ENCODE results near the gene MGAT3. TPM values are rescaled to one million over a fixed set of nuclear protein-coding genes. Genes with fewer than 3 reads are reported as not detected.

MGAT3 gene
- total and polyA plus RNA-seq, 2 experiments from 2014 or later, result 7.0 to 20.0 TPM

DNA sequence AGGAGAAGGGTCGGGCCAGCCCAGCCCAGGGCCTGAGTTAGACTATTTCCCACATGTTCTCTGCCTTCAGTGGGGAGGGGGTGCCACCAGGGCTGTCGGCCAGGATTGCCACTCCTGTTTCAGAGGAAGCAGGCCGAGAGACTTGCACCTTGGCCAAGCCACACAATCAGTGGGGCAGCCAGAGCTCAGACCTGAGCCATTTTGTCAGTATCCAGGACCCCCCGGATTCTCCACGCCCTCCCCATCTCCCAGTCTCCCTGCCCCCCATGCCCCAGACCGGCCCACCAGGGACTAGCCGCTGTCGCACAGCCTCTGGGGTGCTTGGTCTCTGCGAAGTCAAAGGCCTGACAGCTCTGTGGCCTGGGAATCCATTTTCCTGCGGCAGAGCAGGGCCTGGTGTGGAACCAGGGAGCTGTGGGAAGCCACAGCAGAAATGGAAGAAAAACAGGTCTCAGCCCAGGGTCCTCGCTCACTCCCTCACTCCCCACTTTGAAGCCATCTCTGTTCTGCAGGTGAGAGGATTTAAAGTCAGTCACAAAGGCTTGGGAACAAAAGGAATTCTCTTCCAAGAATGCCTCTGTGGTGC is 25.5 kb upstream of the MGAT3 start:
- Histone ChIP-seq H3K4me3 (no peak overlapping the region), H3K4me2 (no peak overlapping the region), H3K9me3 (ENCODE audit: low read depth) (no peaks in the 10 kb centered on the region), H3K4me1 (ENCODE audit: insufficient read depth) (no peaks in the 10 kb centered on the region), H3K79me2 (no peaks in the 10 kb centered on the region), H3K27me3 (no peaks in the 10 kb centered on the region), H3K9me2 (replicated peaks; ENCODE audit: insufficient read depth) (no peaks in the 10 kb centered on the region), H3K36me3 (replicated peaks; ENCODE audit: insufficient read depth, low read depth) (no peaks in the 10 kb centered on the region), H2AFZ (no peak overlapping the region), H4K20me1 (ENCODE audit: insufficient read depth, poor library complexity, severe bottlenecking) (no peaks in the 10 kb centered on the region), H3K27ac (no peak overlapping the region)
- TF ChIP-seq, protein P1, sequence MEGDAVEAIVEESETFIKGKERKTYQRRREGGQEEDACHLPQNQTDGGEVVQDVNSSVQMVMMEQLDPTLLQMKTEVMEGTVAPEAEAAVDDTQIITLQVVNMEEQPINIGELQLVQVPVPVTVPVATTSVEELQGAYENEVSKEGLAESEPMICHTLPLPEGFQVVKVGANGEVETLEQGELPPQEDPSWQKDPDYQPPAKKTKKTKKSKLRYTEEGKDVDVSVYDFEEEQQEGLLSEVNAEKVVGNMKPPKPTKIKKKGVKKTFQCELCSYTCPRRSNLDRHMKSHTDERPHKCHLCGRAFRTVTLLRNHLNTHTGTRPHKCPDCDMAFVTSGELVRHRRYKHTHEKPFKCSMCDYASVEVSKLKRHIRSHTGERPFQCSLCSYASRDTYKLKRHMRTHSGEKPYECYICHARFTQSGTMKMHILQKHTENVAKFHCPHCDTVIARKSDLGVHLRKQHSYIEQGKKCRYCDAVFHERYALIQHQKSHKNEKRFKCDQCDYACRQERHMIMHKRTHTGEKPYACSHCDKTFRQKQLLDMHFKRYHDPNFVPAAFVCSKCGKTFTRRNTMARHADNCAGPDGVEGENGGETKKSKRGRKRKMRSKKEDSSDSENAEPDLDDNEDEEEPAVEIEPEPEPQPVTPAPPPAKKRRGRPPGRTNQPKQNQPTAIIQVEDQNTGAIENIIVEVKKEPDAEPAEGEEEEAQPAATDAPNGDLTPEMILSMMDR (IDR thresholded peaks at IDR 0.05; ENCODE audit: poor library complexity), result no peak
- no peak for TF ChIP-seq EZH2phosphoT487 (IDR thresholded peaks at IDR 0.05; ENCODE audit: low read depth, severe bottlenecking, unreplicated experiment)
- no peak for TF ChIP-seq EZH2 (IDR thresholded peaks at IDR 0.05; ENCODE audit: borderline replicate concordance)
- DNase-seq (ENCODE audit: low spot score), result peak; percentile 1
- WGBS (ENCODE audit: low lambda C conversion rate, missing lambda C conversion rate), result 89% methylated on average over 8 of the region's 11 CpGs

DNA sequence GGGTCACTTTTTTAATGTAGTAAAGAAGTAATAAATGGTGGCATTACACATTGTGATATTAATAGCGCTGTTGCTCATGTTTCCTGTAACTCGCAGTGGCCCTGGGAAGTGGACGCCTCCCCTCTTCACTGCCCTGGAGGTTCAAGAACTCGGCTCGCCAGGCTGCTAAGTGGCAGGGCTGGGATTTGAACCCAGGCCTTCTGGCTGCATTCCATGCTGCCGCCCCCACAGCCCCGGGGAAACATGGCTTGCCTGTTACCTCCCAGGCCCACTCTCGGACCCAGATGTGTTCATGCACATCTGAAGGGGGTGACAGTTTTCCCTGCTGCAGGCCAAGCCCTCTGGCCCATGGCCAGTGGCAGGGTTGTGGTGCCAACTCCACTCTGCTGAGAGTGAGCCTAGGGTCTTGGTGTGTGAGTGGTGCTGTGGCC is 25.0 kb upstream of the MGAT3 start:
- no peaks in the 10 kb centered on the region for H4K20me1 ChIP-seq (ENCODE audit: insufficient read depth, poor library complexity, severe bottlenecking)
- TF ChIP-seq EZH2phosphoT487 (IDR thresholded peaks at IDR 0.05; ENCODE audit: low read depth, severe bottlenecking, unreplicated experiment) (no peak), EZH2 (IDR thresholded peaks at IDR 0.05; ENCODE audit: borderline replicate concordance) (no peak)
- TF ChIP-seq, protein P1 (IDR thresholded peaks at IDR 0.05; ENCODE audit: poor library complexity), result no peak
- H3K27ac ChIP-seq, result no peak overlapping the region
- H2AFZ ChIP-seq, result no peak overlapping the region
- no peaks in the 10 kb centered on the region for H3K27me3 ChIP-seq
- no peaks in the 10 kb centered on the region for H3K36me3 ChIP-seq (replicated peaks; ENCODE audit: insufficient read depth, low read depth)
- H3K79me2 ChIP-seq, result no peaks in the 10 kb centered on the region
- H3K9me2 ChIP-seq (replicated peaks; ENCODE audit: insufficient read depth), result no peaks in the 10 kb centered on the region
- peak; percentile 2 for DNase-seq (ENCODE audit: low spot score)
- H3K4me2 ChIP-seq, result no peak overlapping the region
- no peak overlapping the region for H3K4me3 ChIP-seq
- peaks cover under 1% of the 10 kb centered on the region for H3K4me1 ChIP-seq (ENCODE audit: insufficient read depth)
- over 99% methylated on average over 8 of the region's 8 CpGs for WGBS (ENCODE audit: low lambda C conversion rate, missing lambda C conversion rate)
- H3K9me3 ChIP-seq (ENCODE audit: low read depth), result no peaks in the 10 kb centered on the region

DNA sequence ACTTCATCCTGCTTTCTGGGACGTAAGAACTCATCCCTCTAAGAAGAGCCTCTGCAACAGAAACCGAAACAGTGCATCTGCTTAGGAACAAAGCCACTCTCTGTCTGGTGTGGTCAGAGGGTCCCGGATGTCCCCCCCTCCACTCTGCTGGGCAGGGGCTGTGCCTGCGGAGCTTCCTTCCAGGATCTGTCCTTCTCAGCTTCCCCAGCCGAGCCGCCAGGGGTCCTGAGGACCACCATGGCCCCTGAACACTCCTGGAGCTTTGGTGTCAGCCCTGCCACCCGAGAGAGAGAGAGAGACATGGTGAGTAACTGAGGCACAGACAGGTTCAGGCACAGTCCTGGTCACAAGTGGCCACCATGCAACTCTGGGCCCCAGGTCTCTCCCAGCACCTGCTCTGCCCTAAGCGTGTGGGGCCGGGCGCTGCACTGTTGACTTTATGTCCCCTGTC is 24.4 kb upstream of the MGAT3 start:
- no peaks in the 10 kb centered on the region for H4K20me1 ChIP-seq (ENCODE audit: insufficient read depth, poor library complexity, severe bottlenecking)
- H3K9me3 ChIP-seq (ENCODE audit: low read depth), result no peaks in the 10 kb centered on the region
- no peak overlapping the region for H2AFZ ChIP-seq
- WGBS (ENCODE audit: low lambda C conversion rate, missing lambda C conversion rate), result 96% methylated on average over 10 of the region's 10 CpGs
- H3K4me2 ChIP-seq, result no peak overlapping the region
- no peak overlapping the region for H3K27ac ChIP-seq
- H3K4me1 ChIP-seq (ENCODE audit: insufficient read depth), result peaks cover 4% of the 10 kb centered on the region
- H3K36me3 ChIP-seq (replicated peaks; ENCODE audit: insufficient read depth, low read depth), result no peaks in the 10 kb centered on the region
- H3K9me2 ChIP-seq (replicated peaks; ENCODE audit: insufficient read depth), result no peaks in the 10 kb centered on the region
- no peak overlapping the region for H3K4me3 ChIP-seq
- H3K79me2 ChIP-seq, result no peaks in the 10 kb centered on the region
- no peaks in the 10 kb centered on the region for H3K27me3 ChIP-seq
- peak; percentile 1 for DNase-seq (ENCODE audit: low spot score)
- no peak for TF ChIP-seq EZH2phosphoT487 (IDR thresholded peaks at IDR 0.05; ENCODE audit: low read depth, severe bottlenecking, unreplicated experiment)
- no peak for TF ChIP-seq EZH2 (IDR thresholded peaks at IDR 0.05; ENCODE audit: borderline replicate concordance)
- TF ChIP-seq, protein P1 (IDR thresholded peaks at IDR 0.05; ENCODE audit: poor library complexity), result no peak
